Liver (tissue), 9 donors: ENCODE data around the gene TMEM45B. TPM values are rescaled to one million over a fixed set of nuclear protein-coding genes. Genes with fewer than 3 reads are reported as not detected.

Source experiments
- DNase-seq: peaks from one replicate; pipeline ENCODE4 v3.0.0-alpha.2; 2017; ENCODE audit warnings: low spot score
- H3K27ac ChIP-seq, 2 donors: one replicate each; pipeline ENCODE4 v1.7.0; 2013; ENCODE audit warnings: inconsistent platforms in 2 of 2, low read length in 2 of 2, control low read depth in 1 of 2, low read depth in 1 of 2, mild to moderate bottlenecking in 1 of 2
- H3K27me3 ChIP-seq, 4 donors: one replicate each; pipeline versions ENCODE4 v1.6.1 to v1.7.0; 2013; ENCODE audit warnings: low read length in 3 of 4, inconsistent platforms in 1 of 4, mild to moderate bottlenecking in 1 of 4, moderate library complexity in 1 of 4; ENCODE audit not compliant: control insufficient read depth in 4 of 4, insufficient read depth in 4 of 4
- H3K36me3 ChIP-seq, 4 donors: one replicate each; pipeline versions ENCODE4 v1.6.1 to v1.7.0; 2013; ENCODE audit warnings: low read length in 3 of 4, mild to moderate bottlenecking in 3 of 4, low read depth in 1 of 4, moderate library complexity in 1 of 4; ENCODE audit not compliant: control insufficient read depth in 4 of 4, insufficient read depth in 3 of 4
- H3K4me1 ChIP-seq, 4 donors: one replicate each; pipeline versions ENCODE4 v1.6.1 to v1.7.0; 2013; ENCODE audit warnings: low read length in 3 of 4, mild to moderate bottlenecking in 3 of 4, moderate library complexity in 1 of 4; ENCODE audit not compliant: control insufficient read depth in 4 of 4, insufficient read depth in 4 of 4
- H3K4me3 ChIP-seq, 3 donors: one replicate each; pipeline versions ENCODE4 v1.6.1 to v1.7.0; 2013; ENCODE audit warnings: low read length in 3 of 3, control low read depth in 1 of 3, low read depth in 1 of 3, mild to moderate bottlenecking in 1 of 3
- H3K9ac ChIP-seq, 2 donors: one replicate each; pipeline ENCODE4 v1.7.0; 2013; ENCODE audit warnings: low read length in 2 of 2, mild to moderate bottlenecking in 2 of 2, moderate library complexity in 2 of 2, control low read depth in 1 of 2, low read depth in 1 of 2
- H3K9me3 ChIP-seq, 4 donors: one replicate each; pipeline versions ENCODE4 v1.6.1 to v1.7.0; 2013; ENCODE audit warnings: low read length in 3 of 4; ENCODE audit not compliant: control insufficient read depth in 4 of 4
- CTCF ChIP-seq: fragments of 150-350 bp; IDR thresholded peaks from 2 replicates; pipeline ENCODE4 v1.5.1; 2017; ENCODE audit warnings: improper control_type of control experiment, low read depth, low read length; ENCODE audit not compliant: missing input control
- EGR1 ChIP-seq, 2 donors: IDR thresholded peaks; 2 replicates each; pipeline ENCODE4 v1.6.1; 2016 to 2018; ENCODE audit warnings: antibody characterized with exemption in 2 of 2, low read depth in 2 of 2
- FOXA1 ChIP-seq: IDR thresholded peaks from 2 replicates; pipeline ENCODE4 v1.6.1; 2016; ENCODE audit warnings: antibody characterized with exemption
- FOXA2 ChIP-seq: IDR thresholded peaks from 2 replicates; pipeline ENCODE4 v1.6.1; 2016; ENCODE audit warnings: antibody characterized with exemption
- GABPA ChIP-seq, 2 donors: IDR thresholded peaks in 1 of 2; conservative IDR thresholded peaks in 1 of 2; 2 replicates each; pipeline ENCODE4 v1.6.1; 2016; ENCODE audit warnings: antibody characterized with exemption in 2 of 2, mild to moderate bottlenecking in 1 of 2, moderate library complexity in 1 of 2
- HNF4A ChIP-seq, 2 donors: conservative IDR thresholded peaks; 2 replicates each; pipeline ENCODE4 v1.6.1; 2016; ENCODE audit warnings: antibody characterized with exemption in 2 of 2, mild to moderate bottlenecking in 2 of 2
- HNF4G ChIP-seq: IDR thresholded peaks from 2 replicates; pipeline ENCODE4 v1.6.1; 2016; ENCODE audit warnings: antibody characterized with exemption
- JUND ChIP-seq, 2 donors: IDR thresholded peaks; 2 replicates each; pipeline ENCODE4 v1.6.1; 2016; ENCODE audit warnings: antibody characterized with exemption in 2 of 2
- NR2F2 ChIP-seq: IDR thresholded peaks from 2 replicates; pipeline ENCODE4 v1.6.1; 2016; ENCODE audit warnings: antibody characterized with exemption
- RAD21 ChIP-seq, 2 donors: IDR thresholded peaks; 2 replicates each; pipeline ENCODE4 v1.6.1; 2016; ENCODE audit warnings: antibody characterized with exemption in 2 of 2, mild to moderate bottlenecking in 2 of 2
- RXRA ChIP-seq, 2 donors: IDR thresholded peaks; 2 replicates each; pipeline ENCODE4 v1.6.1; 2017 to 2018; ENCODE audit warnings: antibody characterized with exemption in 2 of 2, mild to moderate bottlenecking in 1 of 2
- SP1 ChIP-seq: IDR thresholded peaks from 2 replicates; pipeline ENCODE4 v1.6.1; 2018; ENCODE audit warnings: antibody characterized with exemption, mild to moderate bottlenecking
- TAF1 ChIP-seq: conservative IDR thresholded peaks from 2 replicates; pipeline ENCODE4 v1.6.1; 2016; ENCODE audit warnings: antibody characterized with exemption, mild to moderate bottlenecking
- YY1 ChIP-seq: IDR thresholded peaks from 2 replicates; pipeline ENCODE4 v1.6.1; 2016; ENCODE audit warnings: antibody characterized with exemption, mild to moderate bottlenecking
- ZBTB33 ChIP-seq: IDR thresholded peaks from 2 replicates; pipeline ENCODE4 v1.6.1; 2016; ENCODE audit warnings: antibody characterized with exemption
- WGBS: extraction: QIAGEN DNeasy Blood & Tissue Kit; methylation state at CpG from one replicate; pipeline ENCODE4 v1.1.7; 2013; 5-methylcytosine and 5-hydroxymethylcytosine counted together
- polyA plus RNA-seq, 2 donors: library from polyadenylated mRNA; stranded (reverse) in 1 of 2; unstranded in 1 of 2; fragments of 200-250 nt in 1 of 2; fragments of >200 nt in 1 of 2; fragmentation: Nextera tagmentation in 1 of 2; extraction: Ambion mirVana in 1 of 2; gene quantifications; one replicate each; pipeline versions ENCODE4 v1.2.1 to v1.2.3, GENCODE V29; 2013 to 2015
- total RNA-seq, 2 donors: library from RNA; depleted of rRNA; stranded (reverse); fragments of >200 nt; gene quantifications; one replicate each; pipeline ENCODE4 v1.2.3, GENCODE V29; 2014
- TF ChIP-seq, protein P1 (sequence below): IDR thresholded peaks from 2 replicates; pipeline ENCODE4 v1.6.1; 2016; ENCODE audit warnings: antibody characterized with exemption, mild to moderate bottlenecking
- TF ChIP-seq, protein P2 (sequence below): IDR thresholded peaks from 2 replicates; pipeline ENCODE4 v1.6.1; 2016; ENCODE audit warnings: antibody characterized with exemption
- donor health status: healthy.
- donor health status: healthy.
- donor health status: healthy.
- donor health status: healthy.
- donor health status: healthy.

TMEM45B gene
- total and polyA plus RNA-seq, 4 donors, result 5.5 to 23.7 (median 6.7) TPM

DNA sequence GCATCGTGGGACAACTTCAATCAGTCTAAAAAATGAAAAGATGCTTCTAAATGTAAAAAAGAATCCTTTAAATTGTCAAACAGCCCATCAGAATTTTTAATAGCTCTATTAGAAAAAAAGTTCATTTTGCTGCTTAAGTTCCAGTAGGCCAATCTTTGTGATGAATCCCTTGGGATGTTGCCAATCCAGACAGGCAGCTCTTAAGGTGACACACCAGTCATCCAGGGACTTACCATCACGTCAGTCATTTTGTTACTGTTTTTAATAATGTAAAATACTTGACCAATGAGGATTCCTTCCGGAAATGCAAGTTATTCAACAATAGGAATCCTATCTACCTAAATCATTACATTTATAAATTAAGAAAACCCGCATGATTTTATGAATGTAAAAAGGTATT, 47.8 kb upstream of the TMEM45B start:
- Histone ChIP-seq H3K4me3 (no peak overlapping the region), H3K9ac (peak overlapping the region in 1 of 2 donors; percentile 15), H3K36me3 (no peaks in the 10 kb centered on the region), H3K4me1 (peaks cover 1 to 12% (median 7%) of the 10 kb centered on the region in 4 donors), H3K27me3 (no peaks in the 10 kb centered on the region), H3K9me3 (no peaks in the 10 kb centered on the region), H3K27ac (peak overlapping the region; percentile 51 to 76)
- TF ChIP-seq NR2F2, result no peak
- TF ChIP-seq EGR1 (IDR thresholded peaks at IDR 0.05; ENCODE audit: low read depth in 2 of 2), result no peak
- TF ChIP-seq HNF4G, result no peak
- no peak for TF ChIP-seq FOXA2
- no peak for TF ChIP-seq CTCF
- TF ChIP-seq TAF1, result no peak
- TF ChIP-seq, protein P1, sequence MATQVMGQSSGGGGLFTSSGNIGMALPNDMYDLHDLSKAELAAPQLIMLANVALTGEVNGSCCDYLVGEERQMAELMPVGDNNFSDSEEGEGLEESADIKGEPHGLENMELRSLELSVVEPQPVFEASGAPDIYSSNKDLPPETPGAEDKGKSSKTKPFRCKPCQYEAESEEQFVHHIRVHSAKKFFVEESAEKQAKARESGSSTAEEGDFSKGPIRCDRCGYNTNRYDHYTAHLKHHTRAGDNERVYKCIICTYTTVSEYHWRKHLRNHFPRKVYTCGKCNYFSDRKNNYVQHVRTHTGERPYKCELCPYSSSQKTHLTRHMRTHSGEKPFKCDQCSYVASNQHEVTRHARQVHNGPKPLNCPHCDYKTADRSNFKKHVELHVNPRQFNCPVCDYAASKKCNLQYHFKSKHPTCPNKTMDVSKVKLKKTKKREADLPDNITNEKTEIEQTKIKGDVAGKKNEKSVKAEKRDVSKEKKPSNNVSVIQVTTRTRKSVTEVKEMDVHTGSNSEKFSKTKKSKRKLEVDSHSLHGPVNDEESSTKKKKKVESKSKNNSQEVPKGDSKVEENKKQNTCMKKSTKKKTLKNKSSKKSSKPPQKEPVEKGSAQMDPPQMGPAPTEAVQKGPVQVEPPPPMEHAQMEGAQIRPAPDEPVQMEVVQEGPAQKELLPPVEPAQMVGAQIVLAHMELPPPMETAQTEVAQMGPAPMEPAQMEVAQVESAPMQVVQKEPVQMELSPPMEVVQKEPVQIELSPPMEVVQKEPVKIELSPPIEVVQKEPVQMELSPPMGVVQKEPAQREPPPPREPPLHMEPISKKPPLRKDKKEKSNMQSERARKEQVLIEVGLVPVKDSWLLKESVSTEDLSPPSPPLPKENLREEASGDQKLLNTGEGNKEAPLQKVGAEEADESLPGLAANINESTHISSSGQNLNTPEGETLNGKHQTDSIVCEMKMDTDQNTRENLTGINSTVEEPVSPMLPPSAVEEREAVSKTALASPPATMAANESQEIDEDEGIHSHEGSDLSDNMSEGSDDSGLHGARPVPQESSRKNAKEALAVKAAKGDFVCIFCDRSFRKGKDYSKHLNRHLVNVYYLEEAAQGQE, result no peak
- TF ChIP-seq JUND (IDR thresholded peaks at IDR 0.05), result no peak
- TF ChIP-seq HNF4A (conservative IDR thresholded peaks at IDR 0.05), result no peak
- no peak for TF ChIP-seq GABPA (IDR thresholded peaks at IDR 0.05 in 1 of 2, conservative IDR thresholded peaks at IDR 0.05 in 1 of 2)
- no peak for TF ChIP-seq RAD21 (IDR thresholded peaks at IDR 0.05)
- TF ChIP-seq FOXA1, result no peak
- TF ChIP-seq RXRA (IDR thresholded peaks at IDR 0.05), result no peak
- TF ChIP-seq, protein P2, sequence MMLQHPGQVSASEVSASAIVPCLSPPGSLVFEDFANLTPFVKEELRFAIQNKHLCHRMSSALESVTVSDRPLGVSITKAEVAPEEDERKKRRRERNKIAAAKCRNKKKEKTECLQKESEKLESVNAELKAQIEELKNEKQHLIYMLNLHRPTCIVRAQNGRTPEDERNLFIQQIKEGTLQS, result no peak
- WGBS, result 66% methylated on average over 4 of the region's 4 CpGs
- no peak for DNase-seq

- H3K9ac ChIP-seq, result peak overlapping the region in 1 of 2 donors; percentile 15
- 46% methylated on average over 1 of the region's 1 CpG for WGBS
- peak overlapping the region; percentile 51 to 76 for H3K27ac ChIP-seq
- DNase-seq, result no peak
- H3K27me3 ChIP-seq, result no peaks in the 10 kb centered on the region
- H3K4me1 ChIP-seq, result peaks cover 1 to 12% (median 7%) of the 10 kb centered on the region in 4 donors
- H3K36me3 ChIP-seq, result no peaks in the 10 kb centered on the region
- H3K4me3 ChIP-seq, result peak overlapping the region in 2 of 3 donors; percentile 35 to 44
- H3K9me3 ChIP-seq, result no peaks in the 10 kb centered on the region
- TF ChIP-seq TAF1 (no peak), ZBTB33 (no peak), YY1 (no peak), SP1 (peak; percentile 91), JUND (IDR thresholded peaks at IDR 0.05) (peak in 1 of 2 donors; percentile 20), NR2F2 (no peak), CTCF (no peak), RAD21 (IDR thresholded peaks at IDR 0.05) (peak in 1 of 2 donors; percentile 13), HNF4A (conservative IDR thresholded peaks at IDR 0.05) (peak; percentile 96 to 97), HNF4G (peak; percentile 78), GABPA (IDR thresholded peaks at IDR 0.05 in 1 of 2, conservative IDR thresholded peaks at IDR 0.05 in 1 of 2) (no peak), RXRA (IDR thresholded peaks at IDR 0.05) (peak; percentile 16 to 61), FOXA1 (no peak)
- TF ChIP-seq, protein P1, result peak; percentile 28
- TF ChIP-seq, protein P2, result no peak
Measured at GRCh38 chr11:129768356-129768755, 47.3 kb upstream of the TMEM45B start.
